NT2/D1 (cell line): ENCODE data around the gene ARHGEF10L.

Source experiments
- DNase-seq: peaks from one replicate; pipeline ENCODE4 v3.0.0-alpha.2; 2011; ENCODE audit warnings: low read depth, low spot score
- H3K27me3 ChIP-seq: 2 replicates; pipeline ENCODE4 v1.6.0; 2011; ENCODE audit warnings: mild to moderate bottlenecking; ENCODE audit not compliant: insufficient read length, insufficient read depth
- H3K36me3 ChIP-seq: 2 replicates; pipeline ENCODE4 v1.6.1; 2011; ENCODE audit warnings: mild to moderate bottlenecking, low read length, mixed read lengths; ENCODE audit not compliant: insufficient read depth, insufficient read length
- H3K4me1 ChIP-seq: 2 replicates; pipeline ENCODE4 v1.5.1; 2011; ENCODE audit not compliant: insufficient read depth, insufficient read length
- H3K4me3 ChIP-seq: 2 replicates; pipeline ENCODE4 v1.5.1; 2011; ENCODE audit warnings: low read depth; ENCODE audit not compliant: insufficient read length
- H3K9ac ChIP-seq: 2 replicates; pipeline ENCODE4 v1.6.0; 2011; ENCODE audit warnings: low read depth; ENCODE audit not compliant: insufficient read length
- H3K9me3 ChIP-seq: 2 replicates; pipeline ENCODE4 v1.5.1; 2011; ENCODE audit warnings: mild to moderate bottlenecking, low read length; ENCODE audit not compliant: insufficient read depth
- SUZ12 ChIP-seq: IDR thresholded peaks from 2 replicates; pipeline ENCODE4 v1.6.1; 2011; ENCODE audit not compliant: insufficient read length, insufficient read depth; ENCODE audit errors: extremely low read depth
- YY1 ChIP-seq: IDR thresholded peaks from 2 replicates; pipeline ENCODE4 v1.6.1; 2011; ENCODE audit not compliant: insufficient read length, insufficient read depth
- ZNF274 ChIP-seq: IDR thresholded peaks from 2 replicates; pipeline ENCODE4 v1.6.1; 2011; ENCODE audit warnings: mild to moderate bottlenecking, low read depth, low read length

ARHGEF10L gene

GRCh38 chr1:17721444-17721843, 181.9 kb downstream of the ARHGEF10L start:
- no peak overlapping the region for H3K4me3 ChIP-seq
- no peak for TF ChIP-seq YY1
- no peak for TF ChIP-seq SUZ12
- TF ChIP-seq ZNF274 = no peak
- H3K27me3 ChIP-seq = no peaks in the 10 kb centered on the region
- H3K4me1 ChIP-seq = peaks cover 20% of the 10 kb centered on the region
- H3K36me3 ChIP-seq = no peaks in the 10 kb centered on the region
- DNase-seq = no peak
- H3K9me3 ChIP-seq = no peaks in the 10 kb centered on the region
- no peak overlapping the region for H3K9ac ChIP-seq

- Histone ChIP-seq H3K4me3 (no peak overlapping the region), H3K9me3 (no peaks in the 10 kb centered on the region), H3K9ac (no peak overlapping the region), H3K36me3 (no peaks in the 10 kb centered on the region), H3K4me1 (peaks cover 19% of the 10 kb centered on the region), H3K27me3 (no peaks in the 10 kb centered on the region)
- DNase-seq = no peak
- no peak for TF ChIP-seq ZNF274
- TF ChIP-seq SUZ12 = no peak
- no peak for TF ChIP-seq YY1
Observed at GRCh38 chr1:17723684-17724083, 184.2 kb downstream of the ARHGEF10L start.

- no peak overlapping the region for H3K9ac ChIP-seq
- no peak overlapping the region for H3K4me3 ChIP-seq
- H3K4me1 ChIP-seq = peaks cover 19% of the 10 kb centered on the region
- no peaks in the 10 kb centered on the region for H3K27me3 ChIP-seq
- TF ChIP-seq ZNF274 (no peak), YY1 (no peak), SUZ12 (no peak)
- no peak for DNase-seq
- H3K36me3 ChIP-seq = no peaks in the 10 kb centered on the region
- H3K9me3 ChIP-seq = no peaks in the 10 kb centered on the region
Observed at GRCh38 chr1:17724150-17724549, 184.7 kb downstream of the ARHGEF10L start.

- no peak overlapping the region for H3K9ac ChIP-seq
- no peaks in the 10 kb centered on the region for H3K27me3 ChIP-seq
- TF ChIP-seq SUZ12 = no peak
- TF ChIP-seq YY1 = no peak
- no peak for TF ChIP-seq ZNF274
- H3K4me3 ChIP-seq = no peak overlapping the region
- peaks cover 17% of the 10 kb centered on the region for H3K4me1 ChIP-seq
- no peak for DNase-seq
- no peaks in the 10 kb centered on the region for H3K9me3 ChIP-seq
- no peaks in the 10 kb centered on the region for H3K36me3 ChIP-seq
Observed at GRCh38 chr1:17725084-17725719, 185.7 kb downstream of the ARHGEF10L start.

- no peaks in the 10 kb centered on the region for H3K27me3 ChIP-seq
- peaks cover 17% of the 10 kb centered on the region for H3K4me1 ChIP-seq
- no peak for DNase-seq
- no peak overlapping the region for H3K4me3 ChIP-seq
- no peaks in the 10 kb centered on the region for H3K9me3 ChIP-seq
- H3K36me3 ChIP-seq = no peaks in the 10 kb centered on the region
- H3K9ac ChIP-seq = no peak overlapping the region
- TF ChIP-seq SUZ12 (no peak), YY1 (no peak), ZNF274 (no peak)
Observed at GRCh38 chr1:17725811-17726582, 186.5 kb downstream of the ARHGEF10L start.

- no peak for DNase-seq
- no peak for TF ChIP-seq SUZ12
- TF ChIP-seq YY1 = no peak
- no peak for TF ChIP-seq ZNF274
Observed at GRCh38 chr1:17728123-17728712, 188.7 kb downstream of the ARHGEF10L start.

GRCh38 chr1:17729248-17729647, 189.8 kb downstream of the ARHGEF10L start:
- Histone ChIP-seq H3K36me3 (no peaks in the 10 kb centered on the region), H3K27me3 (no peaks in the 10 kb centered on the region), H3K9ac (no peak overlapping the region), H3K4me1 (peaks cover 17% of the 10 kb centered on the region), H3K4me3 (no peak overlapping the region), H3K9me3 (no peaks in the 10 kb centered on the region)
- TF ChIP-seq YY1 (no peak), ZNF274 (no peak), SUZ12 (no peak)
- DNase-seq = no peak

More at GRCh38 chr1:17728123-17728712, 188.7 kb downstream of the ARHGEF10L start:
- no peaks in the 10 kb centered on the region for H3K9me3 ChIP-seq
- no peaks in the 10 kb centered on the region for H3K27me3 ChIP-seq
- no peak overlapping the region for H3K4me3 ChIP-seq
- peaks cover 17% of the 10 kb centered on the region for H3K4me1 ChIP-seq
- no peak overlapping the region for H3K9ac ChIP-seq
- no peaks in the 10 kb centered on the region for H3K36me3 ChIP-seq
